ENCODE measurements around the gene SCUBE1. TPM values are rescaled to one million over a fixed set of nuclear protein-coding genes. Genes with fewer than 3 reads are reported as not detected.

Gene SCUBE1
- total and polyA plus RNA-seq, 2 of the 8 experiments (the other 6 are each of a cell fraction or from before 2014, with no cell fraction given) = 2.3 to 4.9 TPM

GRCh38 chr22:43206509-43207161 lies 136.5 kb downstream of the SCUBE1 start:
- WGBS, 2 experiments (ENCODE audit: extremely low coverage in 1 of 2, insufficient coverage in 1 of 2, insufficient read length in 1 of 2, insufficient replicate concordance in 2 of 2, low coverage in 1 of 2, low lambda C conversion rate in 2 of 2, missing lambda C conversion rate in 1 of 2) = 83% methylated on average over 16 of the region's 23 CpGs; no CpG with 5 or more reads in 1 of the 2 experiments
- H3K4me3 ChIP-seq (ENCODE audit: extremely low read depth in 1 of 4, insufficient read depth in 2 of 4, low read depth in 3 of 4, low read length in 4 of 4) = no peak overlapping the region

More at GRCh38 chr22:43206509-43207161, 136.5 kb downstream of the SCUBE1 start:
- H3K27me3 ChIP-seq (replicated peaks in 1 of 4; ENCODE audit: control insufficient read depth in 3 of 4, extremely low read depth in 1 of 4, insufficient read depth in 3 of 4, low read length in 3 of 4) = no peaks in the 10 kb centered on the region
- no peak overlapping the region for H4K5ac ChIP-seq (ENCODE audit: insufficient read length, low read depth, low read length)
- no peak for DNase-seq (ENCODE audit: low read depth in 1 of 2, low spot score in 2 of 2)
- ChIA-PET POLR2A (ENCODE audit: partially characterized antibody) (no interaction called here), CTCF (ENCODE audit: partially characterized antibody) (interaction anchor here (0.8 to 16.7 kb wide), 5 partner anchors 10 to 140 kb away, joined by 3 to 186 read pairs (median 3); no protein-coding TSS in a partner anchor)
- H2BK5ac ChIP-seq (ENCODE audit: low read depth, low read length) = 0 out of 2 replicates have a peak overlapping the region, but pooled peaks have one; percentile 24
- no peak overlapping the region for H2BK15ac ChIP-seq (ENCODE audit: low read length)
- H3K23ac ChIP-seq (ENCODE audit: insufficient read length) = no peak overlapping the region
- no peak overlapping the region for H3K4me2 ChIP-seq (ENCODE audit: insufficient read depth in 1 of 2, low read depth in 2 of 2, low read length in 2 of 2)
- H2AK5ac ChIP-seq (ENCODE audit: low read depth, low read length) = no peak overlapping the region
- no peak overlapping the region for H3K4ac ChIP-seq (replicated peaks; ENCODE audit: insufficient read length, low read depth, low read length)
- TF ChIP-seq BCL11A (IDR thresholded peaks at IDR 0.05; ENCODE audit: low read depth in 2 of 2, low read length in 2 of 2) (no peak), EGR1 (IDR thresholded peaks at IDR 0.05; ENCODE audit: borderline replicate concordance, low read depth, low read length) (no peak), ASH2L (IDR thresholded peaks at IDR 0.05; ENCODE audit: low read length) (no peak), JUN (IDR thresholded peaks at IDR 0.05; ENCODE audit: low read depth, low read length) (no peak), HDAC6 (IDR thresholded peaks at IDR 0.05; ENCODE audit: low read depth, low read length) (no peak), CHD1 (IDR thresholded peaks at IDR 0.05; ENCODE audit: low read depth, low read length) (no peak), BACH1 (IDR thresholded peaks at IDR 0.05; ENCODE audit: low read length) (no peak), CBX8 (IDR thresholded peaks at IDR 0.05; ENCODE audit: borderline replicate concordance, low read depth, low read length) (no peak), SRF (IDR thresholded peaks at IDR 0.05; ENCODE audit: low read depth, low read length) (no peak)
- TF ChIP-seq, protein P1, sequence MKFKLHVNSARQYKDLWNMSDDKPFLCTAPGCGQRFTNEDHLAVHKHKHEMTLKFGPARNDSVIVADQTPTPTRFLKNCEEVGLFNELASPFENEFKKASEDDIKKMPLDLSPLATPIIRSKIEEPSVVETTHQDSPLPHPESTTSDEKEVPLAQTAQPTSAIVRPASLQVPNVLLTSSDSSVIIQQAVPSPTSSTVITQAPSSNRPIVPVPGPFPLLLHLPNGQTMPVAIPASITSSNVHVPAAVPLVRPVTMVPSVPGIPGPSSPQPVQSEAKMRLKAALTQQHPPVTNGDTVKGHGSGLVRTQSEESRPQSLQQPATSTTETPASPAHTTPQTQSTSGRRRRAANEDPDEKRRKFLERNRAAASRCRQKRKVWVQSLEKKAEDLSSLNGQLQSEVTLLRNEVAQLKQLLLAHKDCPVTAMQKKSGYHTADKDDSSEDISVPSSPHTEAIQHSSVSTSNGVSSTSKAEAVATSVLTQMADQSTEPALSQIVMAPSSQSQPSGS (IDR thresholded peaks at IDR 0.05; ENCODE audit: low read length) = no peak
- TF ChIP-seq, protein P2, sequence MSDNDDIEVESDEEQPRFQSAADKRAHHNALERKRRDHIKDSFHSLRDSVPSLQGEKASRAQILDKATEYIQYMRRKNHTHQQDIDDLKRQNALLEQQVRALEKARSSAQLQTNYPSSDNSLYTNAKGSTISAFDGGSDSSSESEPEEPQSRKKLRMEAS (IDR thresholded peaks at IDR 0.05) = no peak
- no peak overlapping the region for H3K9ac ChIP-seq (replicated peaks in 1 of 4; ENCODE audit: extremely low read depth in 1 of 4, low read depth in 3 of 4, low read length in 3 of 4)
- no peak overlapping the region for H3K18ac ChIP-seq (ENCODE audit: extremely low read depth, low read length)
- H3K36me3 ChIP-seq (ENCODE audit: control insufficient read depth in 2 of 4, insufficient read depth in 4 of 4, low read length in 3 of 4) = no peaks in the 10 kb centered on the region
- H3K9me3 ChIP-seq (ENCODE audit: insufficient read depth in 2 of 2, low read depth in 1 of 2, low read length in 1 of 2) = no peaks in the 10 kb centered on the region
- H2BK12ac ChIP-seq (ENCODE audit: low read depth, low read length) = no peak overlapping the region
- no peak overlapping the region for H3K14ac ChIP-seq (ENCODE audit: insufficient read length)
- H4K20me1 ChIP-seq (replicated peaks in 1 of 2; ENCODE audit: control insufficient read depth in 1 of 2, insufficient read depth in 2 of 2, low read length in 2 of 2) = peaks cover 0 to 6% of the 10 kb centered on the region in 2 experiments
- H3K23me2 ChIP-seq (ENCODE audit: low read depth, low read length) = peaks cover 9% of the 10 kb centered on the region; the same call in 1 of the 2 replicates
- H2AFZ ChIP-seq (ENCODE audit: low read length) = peak overlapping the region; percentile 43; the same call in 1 of the 2 replicates
- H2BK20ac ChIP-seq (ENCODE audit: low read length) = no peak overlapping the region
- H4K8ac ChIP-seq (ENCODE audit: extremely low read depth, insufficient read depth, low read length) = no peak overlapping the region; the same call in 1 of the 2 replicates
- no peak overlapping the region for H4K91ac ChIP-seq (replicated peaks; ENCODE audit: insufficient read length, low read length)
- no peaks in the 10 kb centered on the region for H3K79me2 ChIP-seq (ENCODE audit: control insufficient read depth in 1 of 2, insufficient read depth in 2 of 2, low read length in 2 of 2)
- H3K56ac ChIP-seq (replicated peaks; ENCODE audit: insufficient read length, low read depth, low read length) = no peak overlapping the region
- H3K27ac ChIP-seq (ENCODE audit: low read depth, low read length) = no peak overlapping the region
- H2BK120ac ChIP-seq (replicated peaks; ENCODE audit: low read depth, low read length) = no peak overlapping the region
- no peak for FAIRE-seq
- H3K79me1 ChIP-seq (ENCODE audit: low read depth, low read length) = no peaks in the 10 kb centered on the region
- H3K4me1 ChIP-seq (replicated peaks in 1 of 4; ENCODE audit: control insufficient read depth in 3 of 4, insufficient read depth in 4 of 4, low read length in 3 of 4) = peaks cover 2 to 11% (median 4%) of the 10 kb centered on the region in 4 experiments; a peak in 6 of 7 replicates
